Cardiac fibroblast (primary cell): ENCODE data around the gene C1R.

Experiments
- DNase-seq, 2 donors: peaks; one replicate each; pipeline versions ENCODE4 v3.0.0 to v3.0.0-alpha.2; 2010; ENCODE audit warnings: low read depth in 2 of 2
- H3K4me3 ChIP-seq, 2 donors: replicated peaks in 1 of 2; 1 replicate in 1 of 2; 2 replicates in 1 of 2; pipeline ENCODE4 v1.5.1; 2011; ENCODE audit warnings: low read depth in 2 of 2, low read length in 2 of 2, mild to moderate bottlenecking in 2 of 2, moderate library complexity in 1 of 2
- TF ChIP-seq, protein P1 (sequence below): IDR thresholded peaks from one replicate; pipeline ENCODE4 v1.5.1; 2011; ENCODE audit warnings: low read depth, mild to moderate bottlenecking, low read length, inconsistent platforms

The C1R gene

DNA sequence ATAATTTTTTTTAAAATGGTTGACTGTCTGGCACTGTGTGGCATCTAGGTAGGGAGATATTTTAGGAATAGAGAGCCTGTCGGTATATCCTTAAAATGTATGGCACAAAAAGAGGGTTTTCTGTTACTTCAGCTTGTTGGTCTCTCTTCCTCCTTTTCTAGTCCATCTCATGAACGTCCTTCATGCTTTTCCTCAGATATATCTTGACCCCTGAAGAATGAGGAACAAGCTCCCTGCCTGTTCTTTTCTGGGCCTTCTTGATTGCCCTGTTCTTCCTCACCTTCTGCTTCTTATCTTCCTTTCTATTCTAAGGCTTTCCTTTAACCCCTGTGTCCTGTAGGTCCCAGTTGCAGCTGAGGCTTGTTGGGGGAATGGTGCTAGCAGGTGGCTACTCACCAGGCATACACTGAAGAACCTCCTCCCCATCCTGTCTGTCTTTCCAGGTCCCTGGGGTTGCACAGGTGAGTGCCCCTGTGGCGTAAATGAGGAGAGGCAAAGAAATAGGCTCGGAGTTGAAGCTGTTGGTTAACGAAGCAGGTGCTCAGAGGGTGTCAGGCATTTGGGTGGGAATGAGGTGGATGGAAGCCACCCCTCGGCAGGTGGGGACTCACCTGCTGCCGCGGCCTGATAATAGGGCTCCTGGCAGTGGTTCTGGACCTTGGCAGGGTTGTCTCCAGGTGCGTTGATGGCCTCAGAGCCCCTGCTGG is 7.2 kb upstream of the C1R start:
- no peak for DNase-seq
- H3K4me3 ChIP-seq = no peak overlapping the region
- TF ChIP-seq, protein P1, sequence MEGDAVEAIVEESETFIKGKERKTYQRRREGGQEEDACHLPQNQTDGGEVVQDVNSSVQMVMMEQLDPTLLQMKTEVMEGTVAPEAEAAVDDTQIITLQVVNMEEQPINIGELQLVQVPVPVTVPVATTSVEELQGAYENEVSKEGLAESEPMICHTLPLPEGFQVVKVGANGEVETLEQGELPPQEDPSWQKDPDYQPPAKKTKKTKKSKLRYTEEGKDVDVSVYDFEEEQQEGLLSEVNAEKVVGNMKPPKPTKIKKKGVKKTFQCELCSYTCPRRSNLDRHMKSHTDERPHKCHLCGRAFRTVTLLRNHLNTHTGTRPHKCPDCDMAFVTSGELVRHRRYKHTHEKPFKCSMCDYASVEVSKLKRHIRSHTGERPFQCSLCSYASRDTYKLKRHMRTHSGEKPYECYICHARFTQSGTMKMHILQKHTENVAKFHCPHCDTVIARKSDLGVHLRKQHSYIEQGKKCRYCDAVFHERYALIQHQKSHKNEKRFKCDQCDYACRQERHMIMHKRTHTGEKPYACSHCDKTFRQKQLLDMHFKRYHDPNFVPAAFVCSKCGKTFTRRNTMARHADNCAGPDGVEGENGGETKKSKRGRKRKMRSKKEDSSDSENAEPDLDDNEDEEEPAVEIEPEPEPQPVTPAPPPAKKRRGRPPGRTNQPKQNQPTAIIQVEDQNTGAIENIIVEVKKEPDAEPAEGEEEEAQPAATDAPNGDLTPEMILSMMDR = no peak

DNA sequence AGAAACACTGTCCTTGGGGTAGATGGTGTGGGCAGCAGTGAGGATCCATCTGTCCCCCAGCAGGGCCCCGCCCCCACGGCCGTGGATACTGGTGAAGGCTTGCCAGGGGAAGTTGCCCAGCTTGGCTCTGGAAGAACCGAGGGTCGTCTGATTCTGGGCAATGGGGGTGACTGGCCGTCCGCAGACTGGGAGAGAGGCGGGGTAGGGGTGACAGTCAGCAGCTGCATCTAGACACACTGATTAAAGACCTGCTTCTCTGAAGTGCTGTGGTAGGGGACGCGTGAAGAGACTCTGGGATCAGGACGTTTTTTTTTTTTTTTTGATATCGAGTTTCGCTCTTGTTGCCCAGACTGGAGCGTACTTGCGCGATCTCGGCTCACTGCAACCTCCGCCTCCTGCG is 4.7 kb upstream of the C1R start:
- TF ChIP-seq, protein P1 = no peak
- no peak for DNase-seq
- no peak overlapping the region for H3K4me3 ChIP-seq

DNA sequence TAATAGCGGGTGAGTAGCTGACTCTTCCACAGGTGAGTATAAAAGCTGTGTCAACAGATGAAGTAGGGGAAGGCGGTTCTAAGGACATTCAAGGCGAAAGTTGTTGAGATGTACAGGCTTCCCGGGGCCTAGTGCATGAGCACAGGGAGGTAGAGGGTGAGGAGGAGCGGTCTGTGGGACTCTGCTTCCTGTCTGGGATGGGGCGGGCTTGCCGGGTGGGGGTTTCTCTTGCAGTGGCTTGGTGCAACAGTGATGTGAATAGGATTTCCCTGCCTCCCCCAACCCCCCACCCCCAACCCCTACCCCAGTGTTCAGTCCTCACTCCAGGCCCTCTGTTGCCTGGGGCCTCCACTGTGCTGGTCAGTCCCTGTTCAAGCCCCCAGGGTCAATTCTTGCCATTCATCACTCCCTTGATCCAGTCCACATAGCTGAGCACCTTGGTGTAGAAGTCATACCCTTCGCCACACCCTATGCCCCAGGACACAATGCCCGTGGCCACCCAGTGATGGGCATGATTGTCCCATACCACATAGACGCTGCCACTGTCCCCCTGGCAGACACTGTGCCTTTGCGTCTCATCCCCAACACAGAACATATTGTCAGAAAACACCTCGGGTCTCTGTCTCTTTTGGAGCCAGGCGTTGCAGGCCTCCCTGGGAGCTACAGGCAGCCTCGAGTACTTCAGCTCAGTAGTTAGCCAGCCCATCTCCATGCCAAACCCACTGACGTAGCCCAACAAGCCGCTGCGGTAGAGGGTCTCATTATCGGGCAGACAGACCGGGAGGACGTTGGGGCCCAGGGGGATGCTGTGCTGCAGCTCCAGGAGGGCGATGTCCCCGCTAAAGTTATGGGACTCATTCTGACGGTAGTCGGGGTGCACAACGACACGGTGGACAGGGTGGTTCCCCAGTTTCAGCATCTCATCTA is 4.0 kb upstream of the C1R start:
- no peak for DNase-seq
- TF ChIP-seq, protein P1 = no peak
- no peak overlapping the region for H3K4me3 ChIP-seq

DNA sequence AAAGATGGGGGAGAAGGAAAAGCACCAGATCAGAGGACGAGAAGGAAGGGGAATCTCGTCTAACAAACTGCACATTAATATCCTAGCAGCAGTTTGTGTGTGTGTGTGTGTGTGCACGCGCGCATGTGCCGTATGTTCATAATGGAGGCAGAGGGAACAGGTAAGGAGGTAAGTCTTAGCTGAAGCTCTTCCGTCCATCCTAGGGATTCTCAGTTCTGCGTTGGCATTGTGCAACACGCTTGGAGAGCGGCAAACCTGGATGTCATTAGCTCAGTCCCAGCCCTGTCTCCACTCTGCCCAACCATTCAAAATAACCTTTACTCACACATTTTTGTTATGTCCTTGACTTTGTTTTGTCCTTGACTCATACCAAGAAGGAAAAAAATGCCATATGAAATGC is 1.6 kb upstream of the C1R start:
- peak; percentile 27 to 32 for DNase-seq
- no peak overlapping the region for H3K4me3 ChIP-seq
- TF ChIP-seq, protein P1 = no peak

DNA sequence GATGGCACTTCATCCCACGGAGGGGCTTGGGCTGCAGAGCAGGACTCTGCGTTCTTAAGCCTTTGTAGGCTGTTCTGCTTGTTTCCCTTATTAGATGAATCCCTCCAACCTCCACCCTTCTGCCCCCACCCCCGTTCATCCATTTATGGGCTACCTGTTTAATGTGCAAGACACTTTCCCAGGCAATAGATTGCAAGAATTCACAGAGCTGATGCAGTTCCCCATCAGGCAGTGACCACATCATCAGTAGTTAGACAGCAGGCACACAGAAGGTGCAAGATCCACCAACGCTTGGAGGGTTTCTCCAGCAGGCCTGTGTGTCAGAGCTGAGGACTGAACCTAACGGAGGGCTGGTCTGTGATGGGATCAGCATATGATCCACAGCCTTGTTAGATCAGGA is 1.2 kb upstream of the C1R start:
- H3K4me3 ChIP-seq = no peak overlapping the region
- no peak for DNase-seq

DNA sequence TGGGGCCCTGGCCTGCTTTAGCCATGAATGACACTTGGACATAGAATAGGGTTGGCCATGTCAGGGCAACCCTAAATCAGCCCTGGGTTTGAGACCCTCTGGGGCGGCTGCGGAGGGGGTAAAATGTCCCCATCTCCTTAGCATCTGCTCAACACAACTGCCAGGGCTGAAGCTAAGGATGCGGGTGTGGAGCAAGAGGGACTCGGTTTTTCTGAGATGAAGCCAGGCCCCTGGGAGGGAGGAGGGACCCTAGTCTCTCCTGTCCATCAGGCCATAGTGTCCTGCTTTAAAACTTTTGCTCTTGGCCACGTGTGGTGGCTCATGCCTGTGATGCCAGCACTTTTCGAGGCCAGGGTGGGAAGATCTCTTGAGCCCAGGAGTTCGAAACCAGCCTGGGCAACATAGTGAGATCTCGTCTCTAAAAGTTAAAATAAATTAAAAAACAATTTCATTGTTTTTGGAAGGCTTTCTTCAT is 778 bp upstream of the C1R start:
- DNase-seq = no peak
- no peak overlapping the region for H3K4me3 ChIP-seq
- TF ChIP-seq, protein P1 = no peak

More for the DNA sequence above, 1.2 kb upstream of the C1R start:
- TF ChIP-seq, protein P1 = no peak
